HG03159 (cell line): ENCODE measurements around the gene RNF220.

Experiments used
- ATAC-seq: cut with Tn5 transposase; IDR thresholded peaks from one replicate; pipeline ENCODE4 v1.9.1; 2021; ENCODE audit warnings: mild to moderate bottlenecking, moderate library complexity; ENCODE audit not compliant: unreplicated experiment

RNF220 gene

GRCh38 chr1:44425341-44426082 is 20.5 kb downstream of the RNF220 start:
- no peak for ATAC-seq

GRCh38 chr1:44431861-44432260 is 26.8 kb downstream of the RNF220 start:
- ATAC-seq, result no peak

GRCh38 chr1:44433209-44433608 is 28.2 kb downstream of the RNF220 start:
- ATAC-seq, result no peak

GRCh38 chr1:44436401-44437106 is 31.5 kb downstream of the RNF220 start:
- no peak for ATAC-seq

- no peak for ATAC-seq
These were observed 32.2 kb downstream of the RNF220 start for GRCh38 chr1:44437107-44437716.

- no peak for ATAC-seq
These were observed 37.7 kb downstream of the RNF220 start for GRCh38 chr1:44442791-44443190.

GRCh38 chr1:44447051-44447810 is 42.2 kb downstream of the RNF220 start:
- ATAC-seq, result no peak

GRCh38 chr1:44453798-44454349 is 48.8 kb downstream of the RNF220 start:
- ATAC-seq, result no peak

- ATAC-seq, result no peak
These were observed 49.6 kb downstream of the RNF220 start for GRCh38 chr1:44454704-44455103.

GRCh38 chr1:44460107-44460882 is 55.2 kb downstream of the RNF220 start:
- ATAC-seq, result no peak

GRCh38 chr1:44464361-44464760 is 59.3 kb downstream of the RNF220 start:
- no peak for ATAC-seq

- no peak for ATAC-seq
These were observed 62.5 kb downstream of the RNF220 start for GRCh38 chr1:44467566-44467965.

- no peak for ATAC-seq
These were observed 66.9 kb downstream of the RNF220 start for GRCh38 chr1:44471911-44472453.

GRCh38 chr1:44472620-44473525 is 67.8 kb downstream of the RNF220 start:
- no peak for ATAC-seq

- no peak for ATAC-seq
These were observed 71.8 kb downstream of the RNF220 start for GRCh38 chr1:44476891-44477290.

- no peak for ATAC-seq
These were observed 76.6 kb downstream of the RNF220 start for GRCh38 chr1:44481701-44482100.

- ATAC-seq, result no peak
These were observed 78.2 kb downstream of the RNF220 start for GRCh38 chr1:44483089-44483874.

- no peak for ATAC-seq
These were observed 79.2 kb downstream of the RNF220 start for GRCh38 chr1:44484155-44484688.
